Activated CD8-positive, alpha-beta T cell treated with anti-CD3 and anti-CD28 coated beads for 36 hours (primary cell): ENCODE results near the gene VPS26B. TPM values are rescaled to one million over a fixed set of nuclear protein-coding genes. Genes with fewer than 3 reads are reported as not detected.

Source experiments
- ATAC-seq: fragments of 200-7000 bp; cut with Tn5 transposase; one replicate; pipeline ENCODE4 v1.10.0; 2021; ENCODE audit warnings: mild to moderate bottlenecking, moderate library complexity
- CTCF ChIA-PET: fragments of 350-600 bp; sonication (Branson Sonifier 250); formaldehyde crosslinking; loops from one replicate; lab custom pipeline; 2021; ENCODE audit warnings: antibody characterized with exemption; lab: Charles Lee
- POLR2A ChIA-PET: fragments of 350-600 bp; sonication (Branson Sonifier 250); formaldehyde crosslinking; loops from one replicate; lab custom pipeline; 2021; ENCODE audit warnings: antibody characterized with exemption; lab: Charles Lee
- DNase-seq: peaks from one replicate; pipeline ENCODE4 v3.0.0-alpha.2; 2020
- H3K27ac Mint-ChIP-seq: one replicate; pipeline ENCODE4 v1.8.0; 2021; ENCODE audit warnings: mild to moderate bottlenecking, mixed read lengths
- H3K27me3 Mint-ChIP-seq: one replicate; pipeline ENCODE4 v1.8.0; 2021; ENCODE audit warnings: mixed read lengths
- H3K36me3 Mint-ChIP-seq: one replicate; pipeline ENCODE4 v1.8.0; 2021; ENCODE audit warnings: low read depth, mixed read lengths
- H3K4me1 Mint-ChIP-seq: one replicate; pipeline ENCODE4 v1.8.0; 2021; ENCODE audit warnings: low read depth, mixed read lengths
- H3K4me3 Mint-ChIP-seq: one replicate; pipeline ENCODE4 v1.8.0; 2021; ENCODE audit warnings: mild to moderate bottlenecking, moderate library complexity, mixed read lengths
- H3K9me3 Mint-ChIP-seq: one replicate; pipeline ENCODE4 v1.8.0; 2021; ENCODE audit warnings: mixed read lengths
- CTCF ChIP-seq: fragments of 200-600 bp; IDR thresholded peaks from one replicate; pipeline ENCODE4 v1.8.0; 2022; ENCODE audit warnings: antibody characterized with exemption, mild to moderate bottlenecking
- intact Hi-C: fragments of 100-400 bp; cut with micrococcal nuclease; formaldehyde crosslinking; loops from one replicate; pipeline ENCODE4 v1.10.0; 2022
- total RNA-seq, 2 experiments: library from RNA; stranded (reverse); gene quantifications; one replicate each; pipeline ENCODE4 v1.2.3, GENCODE V29; 2021

Gene VPS26B
- total RNA-seq, 2 experiments from 2014 or later, result 35.6 TPM

- ChIA-PET CTCF (interaction anchor here (0.7 to 3.3 kb wide), 4 partner anchors 11 to 156 kb away, joined by 3 to 14 read pairs (median 6); partner anchors contain the start of gene GLB1L3), POLR2A (no interaction called here)
- peaks cover 69% of the 10 kb centered on the region for H3K36me3 Mint-ChIP-seq
- DNase-seq, result no peak
- no peak for ATAC-seq
- H3K27me3 Mint-ChIP-seq, result no peaks in the 10 kb centered on the region
- H3K4me3 Mint-ChIP-seq, result no peak overlapping the region
- H3K9me3 Mint-ChIP-seq, result no peaks in the 10 kb centered on the region
- intact Hi-C loops, result no loop called here
- TF ChIP-seq CTCF, result no peak
- H3K4me1 Mint-ChIP-seq, result no peaks in the 10 kb centered on the region
- no peak overlapping the region for H3K27ac Mint-ChIP-seq
These were observed 18.3 kb upstream of the VPS26B start for GRCh38 chr11:134206185-134206584.

- ATAC-seq (peak; percentile 42), DNase-seq (peak; percentile 79)
- peaks cover 67% of the 10 kb centered on the region for H3K36me3 Mint-ChIP-seq
- ChIA-PET POLR2A (interaction anchor here (1.0 to 1.3 kb wide), 2 partner anchors 17 to 31 kb away, joined by 3 read pairs; partner anchors contain the start of genes NCAPD3 and VPS26B), CTCF (interaction anchor here (0.7 to 3.3 kb wide), 17 partner anchors 12 to 180 kb away, joined by 3 to 18 read pairs (median 4); partner anchors contain the start of genes GLB1L3, NCAPD3 and VPS26B)
- no peaks in the 10 kb centered on the region for H3K27me3 Mint-ChIP-seq
- H3K9me3 Mint-ChIP-seq, result no peaks in the 10 kb centered on the region
- peaks cover 3% of the 10 kb centered on the region for H3K4me1 Mint-ChIP-seq
- no peak overlapping the region for H3K27ac Mint-ChIP-seq
- no peak overlapping the region for H3K4me3 Mint-ChIP-seq
- peak; percentile 85 for TF ChIP-seq CTCF
- intact Hi-C loops, result no loop called here
These were observed 16.8 kb upstream of the VPS26B start for GRCh38 chr11:134207538-134208239.

GRCh38 chr11:134215836-134216235 lies 8.6 kb upstream of the VPS26B start:
- peaks cover 43% of the 10 kb centered on the region for H3K4me1 Mint-ChIP-seq
- ChIA-PET POLR2A (no interaction called here), CTCF (no interaction called here)
- TF ChIP-seq CTCF, result no peak
- ATAC-seq (no peak), DNase-seq (no peak)
- peaks cover 61% of the 10 kb centered on the region for H3K36me3 Mint-ChIP-seq
- intact Hi-C loops, result no loop called here
- H3K9me3 Mint-ChIP-seq, result no peaks in the 10 kb centered on the region
- H3K4me3 Mint-ChIP-seq, result no peak overlapping the region
- no peak overlapping the region for H3K27ac Mint-ChIP-seq
- no peaks in the 10 kb centered on the region for H3K27me3 Mint-ChIP-seq

- ChIA-PET CTCF (no interaction called here), POLR2A (no interaction called here)
- TF ChIP-seq CTCF, result no peak
- intact Hi-C loops, result no loop called here
- ATAC-seq, result no peak
- no peak overlapping the region for H3K27ac Mint-ChIP-seq
- no peaks in the 10 kb centered on the region for H3K9me3 Mint-ChIP-seq
- DNase-seq, result no peak
- no peaks in the 10 kb centered on the region for H3K27me3 Mint-ChIP-seq
- peaks cover 58% of the 10 kb centered on the region for H3K36me3 Mint-ChIP-seq
- H3K4me3 Mint-ChIP-seq, result no peak overlapping the region
- H3K4me1 Mint-ChIP-seq, result peaks cover 46% of the 10 kb centered on the region
These were observed 7.7 kb upstream of the VPS26B start for GRCh38 chr11:134216816-134217215.

- POLR2A ChIA-PET, result interaction anchor here (1.0 to 5.3 kb wide), 6 partner anchors 11 to 278 kb away, joined by 3 to 28 read pairs (median 8); partner anchors contain the start of genes ACAD8, GLB1L3 and THYN1
- peak overlapping the region; percentile 96 for H3K27ac Mint-ChIP-seq
- no peaks in the 10 kb centered on the region for H3K9me3 Mint-ChIP-seq
- intact Hi-C loops, result loop anchor here (10.0 kb wide), 1 partner anchor 278 kb away; no protein-coding TSS in a partner anchor
- peaks cover 59% of the 10 kb centered on the region for H3K4me1 Mint-ChIP-seq
- no peaks in the 10 kb centered on the region for H3K27me3 Mint-ChIP-seq
- CTCF ChIA-PET, result interaction anchor here (0.7 to 2.1 kb wide), 4 partner anchors 16 to 275 kb away, joined by 3 to 8 read pairs (median 5); no protein-coding TSS in a partner anchor
- H3K4me3 Mint-ChIP-seq, result peak overlapping the region; percentile 93
- DNase-seq (peak; percentile 41), ATAC-seq (no peak)
- no peak for TF ChIP-seq CTCF
- H3K36me3 Mint-ChIP-seq, result peaks cover 40% of the 10 kb centered on the region
These were observed 1.4 kb upstream of the VPS26B start for GRCh38 chr11:134223121-134223520.
